ENCODE results near the gene STOML2. TPM values are rescaled to one million over a fixed set of nuclear protein-coding genes. Genes with fewer than 3 reads are reported as not detected.

STOML2 gene
- total RNA-seq, 6 experiments from 2014 or later, result 59.8 to 102 (median 69.3) TPM

Other genes with a start within 250 kb of the STOML2 start
- under 1 TPM in 2 of 6 experiments, not detected in 4; 0.04 to 0.06 TPM for gene PHF24, start 144.8 kb downstream of the STOML2 start, total RNA-seq
- 1 to 10 TPM; 1.1 to 3.5 (median 1.7) TPM for gene DNAJB5, start 113.4 kb downstream of the STOML2 start, total RNA-seq
- gene VCP, start 30.5 kb downstream of the STOML2 start, total RNA-seq, result 100 to 1,000 TPM; 108 to 159 (median 138) TPM
- gene FANCG, start 23.2 kb downstream of the STOML2 start, total RNA-seq, result 1 to 10 TPM; 2.9 to 7.1 (median 4.2) TPM
- 10 to 100 TPM; 11.5 to 18.0 (median 15.6) TPM for gene PIGO, start 6.5 kb downstream of the STOML2 start, total RNA-seq
- 1 to 10 TPM; 3.7 to 6.9 (median 5.8) TPM for gene ATOSB, start 12.7 kb upstream of the STOML2 start, total RNA-seq
- 10 to 100 TPM; 14.5 to 23.0 (median 20.7) TPM for gene UNC13B, start 58.9 kb upstream of the STOML2 start, total RNA-seq

Measured in right lobe of liver (tissue), 5 donors.